GM12801 (cell line): ENCODE results near the gene TMC5.

ENCODE experiments used
- CTCF ChIP-seq: IDR thresholded peaks from one replicate; pipeline ENCODE4 v1.5.1; 2011; ENCODE audit warnings: control low read depth; ENCODE audit not compliant: insufficient read length; ENCODE audit errors: extremely low read depth

Gene TMC5

GRCh38 chr16:19540241-19540970, 122.7 kb downstream of the TMC5 start:
- TF ChIP-seq CTCF = no peak

GRCh38 chr16:19542138-19542821, 124.6 kb downstream of the TMC5 start:
- TF ChIP-seq CTCF = no peak

GRCh38 chr16:19548144-19548543, 130.5 kb downstream of the TMC5 start:
- no peak for TF ChIP-seq CTCF
